Natural killer cell (primary cell): ENCODE measurements around the gene ERBB4. TPM values are rescaled to one million over a fixed set of nuclear protein-coding genes. Genes with fewer than 3 reads are reported as not detected.

Source experiments
- ATAC-seq, 3 donors: fragments of 150-1000 bp in 2 of 3; fragments of 200-7000 bp in 1 of 3; cut with Tn5 transposase; 1 replicate in 1 of 3; 2 replicates in 2 of 3; pipeline ENCODE4 v1.10.0; 2021; ENCODE audit warnings: mild to moderate bottlenecking in 2 of 3, moderate library complexity in 2 of 3
- DNase-seq, 2 donors: peaks; one replicate each; pipeline versions ENCODE4 v3.0.0 to v3.0.0-alpha.2; 2013 to 2021; ENCODE audit warnings: mixed read lengths in 1 of 2
- H3K27ac ChIP-seq: one replicate; pipeline ENCODE4 v1.5.1; 2013; ENCODE audit warnings: mild to moderate bottlenecking, low read length
- H3K27me3 ChIP-seq: one replicate; pipeline ENCODE4 v1.6.1; 2013; ENCODE audit warnings: low read length; ENCODE audit not compliant: control insufficient read depth, insufficient read depth
- H3K36me3 ChIP-seq: one replicate; pipeline ENCODE4 v1.6.1; 2013; ENCODE audit warnings: low read length; ENCODE audit not compliant: control insufficient read depth, insufficient read depth
- H3K4me1 ChIP-seq: one replicate; pipeline ENCODE4 v1.6.1; 2013; ENCODE audit warnings: low read length; ENCODE audit not compliant: control insufficient read depth, insufficient read depth
- H3K4me3 ChIP-seq: one replicate; pipeline ENCODE4 v1.5.1; 2013; ENCODE audit warnings: low read length
- H3K9me3 ChIP-seq: one replicate; pipeline ENCODE4 v1.6.1; 2013; ENCODE audit warnings: low read length; ENCODE audit not compliant: control insufficient read depth, insufficient read depth
- H3K27ac Mint-ChIP-seq, 2 donors: one replicate each; pipeline ENCODE4 v1.8.0; 2022; ENCODE audit warnings: mild to moderate bottlenecking in 2 of 2, mixed read lengths in 2 of 2, moderate library complexity in 1 of 2
- H3K27me3 Mint-ChIP-seq, 2 donors: one replicate each; pipeline ENCODE4 v1.8.0; 2022; ENCODE audit warnings: low read depth in 2 of 2, mixed read lengths in 2 of 2
- H3K36me3 Mint-ChIP-seq: one replicate; pipeline ENCODE4 v1.8.0; 2022; ENCODE audit warnings: mixed read lengths
- H3K4me1 Mint-ChIP-seq, 2 donors: one replicate each; pipeline ENCODE4 v1.8.0; 2022; ENCODE audit warnings: mixed read lengths in 2 of 2
- H3K4me3 Mint-ChIP-seq: one replicate; pipeline ENCODE4 v1.8.0; 2022; ENCODE audit warnings: mild to moderate bottlenecking, moderate library complexity, mixed read lengths
- H3K9me3 Mint-ChIP-seq, 2 donors: one replicate each; pipeline ENCODE4 v1.8.0; 2022; ENCODE audit warnings: mixed read lengths in 2 of 2
- WGBS: methylation state at CpG from one replicate; pipeline ENCODE4 v1.1.7; 2013; ENCODE audit warnings: missing lambda C conversion rate; ENCODE audit not compliant: insufficient coverage; 5-methylcytosine and 5-hydroxymethylcytosine counted together
- intact Hi-C: fragments of 100-400 bp; cut with micrococcal nuclease; formaldehyde crosslinking; loops from one replicate; pipeline ENCODE4 v1.14.2; 2022
- total RNA-seq, 4 donors: library from RNA; stranded (reverse); fragments of 120-200 nt in 1 of 4; gene quantifications; one replicate each; pipeline versions ENCODE4 v1.2.3 to v1.2.4, GENCODE V29; 2013 to 2022
- TF ChIP-seq, protein P1 (sequence below): fragments of 200-600 bp; IDR thresholded peaks from one replicate; pipeline ENCODE4 v1.8.0; 2022; ENCODE audit warnings: antibody characterized with exemption

The ERBB4 gene
- total RNA-seq, 3 donors from 2014 or later (not counting 1 experiment from before 2014, with no cell fraction given), result 0.08 TPM; not detected in 2

DNA sequence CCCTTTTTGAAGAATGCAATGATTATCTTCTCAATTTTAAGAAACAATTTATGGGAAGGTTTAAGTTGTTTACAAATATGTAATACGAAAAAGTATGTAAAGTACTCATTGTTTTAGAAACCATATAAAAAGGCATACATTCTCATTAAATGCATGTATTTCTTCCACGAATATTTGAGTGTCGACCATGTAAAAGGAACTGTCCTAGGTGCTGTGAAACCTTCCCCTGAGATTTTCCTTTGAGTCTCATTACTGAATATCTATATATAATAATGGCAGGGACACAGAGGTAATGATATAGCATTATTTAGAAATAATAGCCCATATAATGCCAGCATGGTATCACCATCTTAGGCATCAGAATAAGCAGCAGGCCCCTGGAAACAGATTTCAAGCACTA is 239.3 kb downstream of the ERBB4 start:
- no peak overlapping the region for H3K27ac Mint-ChIP-seq
- no peak for ATAC-seq
- peaks cover 2 to 3% of the 10 kb centered on the region in 2 donors for H3K9me3 Mint-ChIP-seq
- H3K9me3 ChIP-seq, result peaks cover 3% of the 10 kb centered on the region
- no peak overlapping the region for H3K4me3 Mint-ChIP-seq
- TF ChIP-seq, protein P1, sequence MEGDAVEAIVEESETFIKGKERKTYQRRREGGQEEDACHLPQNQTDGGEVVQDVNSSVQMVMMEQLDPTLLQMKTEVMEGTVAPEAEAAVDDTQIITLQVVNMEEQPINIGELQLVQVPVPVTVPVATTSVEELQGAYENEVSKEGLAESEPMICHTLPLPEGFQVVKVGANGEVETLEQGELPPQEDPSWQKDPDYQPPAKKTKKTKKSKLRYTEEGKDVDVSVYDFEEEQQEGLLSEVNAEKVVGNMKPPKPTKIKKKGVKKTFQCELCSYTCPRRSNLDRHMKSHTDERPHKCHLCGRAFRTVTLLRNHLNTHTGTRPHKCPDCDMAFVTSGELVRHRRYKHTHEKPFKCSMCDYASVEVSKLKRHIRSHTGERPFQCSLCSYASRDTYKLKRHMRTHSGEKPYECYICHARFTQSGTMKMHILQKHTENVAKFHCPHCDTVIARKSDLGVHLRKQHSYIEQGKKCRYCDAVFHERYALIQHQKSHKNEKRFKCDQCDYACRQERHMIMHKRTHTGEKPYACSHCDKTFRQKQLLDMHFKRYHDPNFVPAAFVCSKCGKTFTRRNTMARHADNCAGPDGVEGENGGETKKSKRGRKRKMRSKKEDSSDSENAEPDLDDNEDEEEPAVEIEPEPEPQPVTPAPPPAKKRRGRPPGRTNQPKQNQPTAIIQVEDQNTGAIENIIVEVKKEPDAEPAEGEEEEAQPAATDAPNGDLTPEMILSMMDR, result no peak
- H3K4me1 ChIP-seq, result no peaks in the 10 kb centered on the region
- H3K27ac ChIP-seq, result no peak overlapping the region
- H3K27me3 Mint-ChIP-seq, result no peaks in the 10 kb centered on the region
- no peak for DNase-seq
- no peaks in the 10 kb centered on the region for H3K4me1 Mint-ChIP-seq
- no peaks in the 10 kb centered on the region for H3K27me3 ChIP-seq
- 77% methylated on average over 2 of the region's 3 CpGs for WGBS
- intact Hi-C loops, result no loop called here
- H3K4me3 ChIP-seq, result no peak overlapping the region
- H3K36me3 ChIP-seq, result no peaks in the 10 kb centered on the region
- H3K36me3 Mint-ChIP-seq, result no peaks in the 10 kb centered on the region

DNA sequence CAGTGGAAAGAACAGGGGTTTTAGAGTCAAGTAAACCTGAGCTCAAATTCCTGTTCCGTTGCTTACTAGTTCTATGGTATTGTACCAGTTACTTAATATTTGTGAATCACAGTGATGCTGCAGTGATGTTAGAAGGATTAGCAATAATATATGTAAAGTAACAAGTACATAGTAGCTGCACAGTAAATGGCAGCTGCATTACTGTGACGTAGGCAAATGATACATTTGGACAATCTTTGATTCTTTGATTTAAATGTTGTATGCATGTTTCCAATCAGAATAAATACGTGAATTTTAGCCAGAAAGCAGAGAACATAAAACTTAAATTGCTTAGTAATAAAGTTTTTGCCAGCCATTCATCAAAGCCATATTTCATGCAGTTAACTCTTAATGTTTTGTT is 243.0 kb downstream of the ERBB4 start:
- Histone ChIP-seq H3K36me3 (no peaks in the 10 kb centered on the region), H3K4me3 (no peak overlapping the region), H3K27ac (no peak overlapping the region), H3K27me3 (no peaks in the 10 kb centered on the region), H3K4me1 (no peaks in the 10 kb centered on the region), H3K9me3 (peaks cover 3% of the 10 kb centered on the region)
- H3K36me3 Mint-ChIP-seq, result no peaks in the 10 kb centered on the region
- H3K9me3 Mint-ChIP-seq, result no peaks in the 10 kb centered on the region
- DNase-seq (no peak), ATAC-seq (no peak)
- no peak overlapping the region for H3K27ac Mint-ChIP-seq
- H3K4me3 Mint-ChIP-seq, result no peak overlapping the region
- no peaks in the 10 kb centered on the region for H3K27me3 Mint-ChIP-seq
- intact Hi-C loops, result no loop called here
- WGBS, result 91% methylated on average over 2 of the region's 3 CpGs
- H3K4me1 Mint-ChIP-seq, result no peaks in the 10 kb centered on the region
- TF ChIP-seq, protein P1, result no peak

DNA sequence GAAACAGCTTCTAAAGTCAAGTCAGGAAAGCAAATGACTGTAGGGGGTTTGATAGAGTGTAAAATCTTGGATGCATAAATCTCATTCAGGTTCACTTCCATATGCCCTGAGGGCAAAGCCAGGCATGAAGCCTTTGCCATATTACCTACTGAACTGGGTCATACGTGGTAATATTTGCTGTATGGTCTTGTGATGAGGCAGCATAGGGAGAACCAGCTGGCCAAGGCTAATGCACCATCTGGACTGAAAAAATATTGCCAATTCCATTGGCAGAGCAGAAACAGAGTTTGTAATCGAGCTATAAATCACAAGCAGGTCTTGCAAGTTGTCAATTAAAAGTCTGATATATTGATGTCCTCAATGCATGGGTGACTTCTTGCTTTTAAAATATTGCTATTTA is 243.8 kb downstream of the ERBB4 start:
- Histone ChIP-seq H3K4me3 (no peak overlapping the region), H3K27me3 (no peaks in the 10 kb centered on the region), H3K9me3 (peaks cover 3% of the 10 kb centered on the region), H3K36me3 (no peaks in the 10 kb centered on the region), H3K27ac (no peak overlapping the region), H3K4me1 (no peaks in the 10 kb centered on the region)
- H3K4me3 Mint-ChIP-seq, result no peak overlapping the region
- DNase-seq, result no peak
- H3K9me3 Mint-ChIP-seq, result no peaks in the 10 kb centered on the region
- H3K4me1 Mint-ChIP-seq, result no peaks in the 10 kb centered on the region
- no peaks in the 10 kb centered on the region for H3K36me3 Mint-ChIP-seq
- WGBS, result 63% methylated on average over 2 of the region's 2 CpGs
- no peak overlapping the region for H3K27ac Mint-ChIP-seq
- intact Hi-C loops, result no loop called here
- ATAC-seq, result no peak
- no peaks in the 10 kb centered on the region for H3K27me3 Mint-ChIP-seq
- TF ChIP-seq, protein P1, result no peak

DNA sequence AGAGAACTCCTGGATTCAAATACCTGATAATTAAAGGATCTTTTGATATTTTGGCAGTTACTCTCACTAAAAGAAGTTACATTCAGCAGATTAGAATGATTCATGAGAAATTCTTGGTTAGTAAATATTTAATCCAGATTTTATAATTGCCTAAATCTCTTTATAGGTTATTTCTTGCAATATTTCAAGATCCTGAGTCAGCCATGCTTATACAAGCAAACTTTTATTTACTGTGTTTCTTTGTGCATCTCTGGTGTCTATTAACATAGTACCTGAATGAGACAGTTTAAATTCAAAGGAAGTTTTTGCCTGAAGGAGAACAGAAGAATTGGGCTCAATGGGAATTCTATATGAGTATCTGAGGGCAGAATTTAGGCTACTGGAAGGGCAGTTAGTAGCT is 249.3 kb downstream of the ERBB4 start:
- Mint-ChIP-seq H3K36me3 (no peaks in the 10 kb centered on the region), H3K4me3 (no peak overlapping the region), H3K27me3 (no peaks in the 10 kb centered on the region), H3K27ac (no peak overlapping the region), H3K4me1 (no peaks in the 10 kb centered on the region), H3K9me3 (peaks cover 3 to 6% of the 10 kb centered on the region in 2 donors)
- no peaks in the 10 kb centered on the region for H3K9me3 ChIP-seq
- TF ChIP-seq, protein P1, result no peak
- intact Hi-C loops, result no loop called here
- H3K4me3 ChIP-seq, result no peak overlapping the region
- no peak overlapping the region for H3K27ac ChIP-seq
- DNase-seq, result no peak
- no peak for ATAC-seq
- H3K4me1 ChIP-seq, result no peaks in the 10 kb centered on the region
- no peaks in the 10 kb centered on the region for H3K27me3 ChIP-seq
- H3K36me3 ChIP-seq, result no peaks in the 10 kb centered on the region
